ENCODE data around the gene RPL28.

DNA sequence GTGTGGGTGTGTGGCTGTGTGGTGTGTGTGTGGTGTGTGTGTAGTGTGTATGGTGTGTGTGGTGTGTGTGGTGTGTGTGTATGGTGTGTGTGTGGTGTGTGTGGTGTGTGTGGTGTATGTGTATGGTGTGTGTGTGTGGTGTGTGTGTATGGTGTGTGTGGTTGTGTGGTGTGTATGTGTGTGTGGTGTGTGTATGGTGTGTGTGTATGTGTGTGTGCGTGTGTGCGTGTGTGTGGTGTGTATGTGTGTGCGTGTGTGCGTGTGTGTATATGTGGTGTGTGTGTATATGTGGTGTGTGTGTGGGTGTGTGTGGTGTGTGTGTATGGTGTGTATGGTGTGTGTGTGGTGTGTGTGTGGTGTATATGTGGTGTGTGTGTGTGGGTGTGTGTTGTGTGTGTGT is 49.3 kb downstream of the RPL28 start:
- TF ChIP-seq CTCF (conservative IDR thresholded peaks at IDR 0.05 in 1 of 2, IDR thresholded peaks at IDR 0.05 in 1 of 2; ENCODE audit: extremely low read depth in 1 of 2, insufficient read depth in 1 of 2, low read depth in 1 of 2, low read length in 2 of 2) (no peak), EZH2 (IDR thresholded peaks at IDR 0.05; ENCODE audit: borderline replicate concordance, low read length) (no peak)
